Cortex of kidney (tissue), 1 donor: ENCODE data around the gene ZNF839.
A peak's percentile ranks its signal among the peaks of the same experiment; 100 is the strongest.
"Not testable (repeated sequence)": the region's sequence is repeated elsewhere in the genome, so short reads cannot be mapped to it uniquely, and the experiment has no call there.

Source experiments
- DNase-seq: peaks from one replicate; lab custom pipeline; 2025; lab: John Stamatoyannopoulos, UW

The ZNF839 gene

DNA sequence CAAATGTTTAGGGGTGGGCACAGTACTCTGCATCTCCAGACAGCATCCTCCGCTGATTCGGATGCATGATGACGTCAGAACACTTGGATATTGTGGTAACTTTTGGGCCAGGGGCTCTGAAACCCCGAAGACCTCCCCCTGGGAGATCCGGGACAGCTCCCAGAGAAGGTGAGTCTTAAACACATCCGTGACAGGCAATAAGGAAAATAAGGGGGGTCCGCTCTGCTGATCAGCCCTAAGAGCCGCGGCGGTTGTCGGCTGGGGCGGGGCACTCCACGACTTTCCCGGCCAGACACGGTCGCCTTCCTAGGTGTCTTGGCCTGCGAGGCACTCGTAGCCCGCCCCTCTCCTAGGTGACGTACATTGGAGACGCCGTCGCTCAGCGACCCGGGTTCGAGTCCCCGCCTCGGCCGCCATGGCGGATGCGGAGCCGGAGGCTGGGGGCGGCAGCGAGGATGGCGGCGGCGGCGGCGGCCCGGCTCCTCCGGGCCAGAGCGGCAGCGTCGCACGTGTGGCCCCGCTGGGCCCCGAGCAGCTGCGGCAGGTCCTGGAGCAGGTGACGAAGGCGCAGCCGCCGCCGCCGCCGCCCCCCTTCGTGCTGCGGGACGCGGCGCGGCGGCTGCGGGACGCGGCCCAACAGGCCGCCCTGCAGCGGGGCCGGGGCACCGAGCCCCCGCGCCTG lies at the start of gene ZNF839:
Gene ZNF839, plus strand, starts transcription at position 396 of the 682 bp plus-strand sequence. Its CDS starts 20 bp downstream, at position 416.
- DNase-seq, result peak; percentile 61

DNA sequence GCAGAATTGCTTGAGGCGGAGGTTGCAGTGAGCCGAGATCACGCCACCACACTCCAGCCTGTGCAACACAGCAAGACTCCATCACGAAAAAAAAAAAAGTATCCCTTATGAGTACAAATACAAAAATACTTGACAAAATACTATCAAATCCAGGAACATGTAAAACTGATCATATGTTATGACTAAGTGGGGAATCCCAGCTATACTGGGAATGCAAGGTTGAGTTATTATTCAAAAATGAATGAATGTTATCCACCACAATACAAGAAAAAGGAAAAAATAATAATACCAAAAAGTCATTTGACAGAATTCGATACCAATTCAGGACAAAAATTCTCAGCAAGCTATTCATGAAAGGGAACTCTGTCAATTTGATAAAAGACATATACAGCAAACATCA lies 47.2 kb upstream of the ZNF839 start:
- no peak for DNase-seq

DNA sequence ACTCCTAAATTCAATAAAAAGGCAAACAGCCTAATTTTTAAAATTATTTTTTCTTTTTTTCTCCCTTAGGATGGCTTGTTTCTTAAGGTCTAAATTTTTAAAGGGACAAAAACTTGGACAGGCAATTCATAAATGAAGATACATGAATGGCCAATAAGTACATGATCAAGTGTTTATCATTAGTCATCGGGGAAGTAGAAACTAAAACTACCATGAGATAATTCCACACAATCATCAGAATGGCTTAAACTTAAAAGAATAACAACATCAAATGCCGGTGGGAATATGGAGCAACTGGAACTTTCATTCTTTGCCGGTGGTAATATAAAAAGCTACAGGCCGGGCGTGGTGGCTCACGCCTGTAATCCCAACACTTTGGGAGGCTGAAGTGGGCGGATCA lies 43.7 kb upstream of the ZNF839 start:
- DNase-seq, result no peak

DNA sequence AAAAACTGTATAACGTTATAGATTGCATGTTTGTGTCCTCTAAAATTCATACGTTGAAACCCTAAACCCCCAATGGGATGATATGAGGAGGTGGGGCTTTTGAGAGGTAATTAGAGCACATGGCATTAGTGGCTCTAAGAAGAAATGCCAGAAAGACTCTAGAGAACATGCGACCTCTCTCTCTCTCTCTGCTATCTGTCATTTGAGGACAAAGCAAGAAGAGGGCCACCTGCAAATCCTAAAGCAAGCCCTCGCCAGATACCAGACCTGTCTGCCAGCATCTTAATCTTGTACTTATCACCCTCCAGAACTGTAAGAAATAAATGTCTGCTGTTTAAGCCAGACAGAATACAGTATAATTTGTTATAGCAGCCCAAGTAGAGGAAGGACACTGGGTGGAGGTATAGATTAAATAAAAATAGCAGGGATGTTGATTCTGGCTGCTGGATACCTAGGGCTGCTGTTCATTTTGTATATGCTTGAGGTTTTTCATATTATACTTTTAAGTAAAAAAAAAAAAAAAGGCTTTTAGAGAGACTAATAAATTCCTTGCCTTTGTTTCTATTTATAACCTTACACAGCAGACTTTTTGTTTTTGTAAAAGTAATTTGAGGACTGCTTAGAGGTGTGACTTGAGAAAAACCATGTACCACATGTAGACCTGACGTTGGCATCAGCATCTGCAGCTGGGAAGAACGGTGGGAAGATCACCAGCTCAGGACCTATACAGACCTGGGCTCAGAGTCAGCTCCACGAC lies 41.5 kb upstream of the ZNF839 start:
- no peak for DNase-seq

DNA sequence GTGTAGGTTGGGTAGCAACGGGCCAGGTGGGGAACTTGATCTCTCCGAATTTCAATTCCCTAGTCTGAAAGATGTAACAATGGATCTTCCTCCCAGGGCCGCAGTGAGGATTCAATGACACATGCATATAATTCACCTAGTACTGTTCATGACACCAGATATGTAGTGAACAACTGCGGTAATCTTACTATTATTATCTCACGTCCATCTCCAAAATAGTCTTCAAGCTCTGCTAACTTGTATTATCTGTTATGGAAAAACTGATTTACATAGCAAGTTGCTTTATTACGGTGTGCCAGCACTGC lies 41.0 kb upstream of the ZNF839 start:
- no peak for DNase-seq

DNA sequence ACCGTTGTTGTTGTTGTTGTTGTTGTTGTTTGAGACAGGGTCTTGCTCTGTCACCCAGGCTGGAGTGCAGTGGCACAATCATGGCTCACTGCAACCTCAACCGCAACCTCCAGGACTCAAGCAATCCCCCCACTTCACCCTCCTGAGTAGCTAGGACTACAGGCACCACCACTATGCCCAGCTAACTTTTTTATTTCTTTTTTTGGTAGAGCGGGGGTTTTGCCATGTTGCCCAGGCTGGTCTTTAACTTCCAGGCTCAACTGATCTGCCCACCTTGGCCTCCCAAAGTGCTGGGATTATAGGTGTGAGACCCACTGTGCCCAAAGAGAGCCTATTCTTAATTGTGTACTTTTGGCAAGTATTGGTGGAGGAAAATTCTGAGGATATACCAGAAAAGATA lies 40.3 kb upstream of the ZNF839 start:
- DNase-seq, result no peak

DNA sequence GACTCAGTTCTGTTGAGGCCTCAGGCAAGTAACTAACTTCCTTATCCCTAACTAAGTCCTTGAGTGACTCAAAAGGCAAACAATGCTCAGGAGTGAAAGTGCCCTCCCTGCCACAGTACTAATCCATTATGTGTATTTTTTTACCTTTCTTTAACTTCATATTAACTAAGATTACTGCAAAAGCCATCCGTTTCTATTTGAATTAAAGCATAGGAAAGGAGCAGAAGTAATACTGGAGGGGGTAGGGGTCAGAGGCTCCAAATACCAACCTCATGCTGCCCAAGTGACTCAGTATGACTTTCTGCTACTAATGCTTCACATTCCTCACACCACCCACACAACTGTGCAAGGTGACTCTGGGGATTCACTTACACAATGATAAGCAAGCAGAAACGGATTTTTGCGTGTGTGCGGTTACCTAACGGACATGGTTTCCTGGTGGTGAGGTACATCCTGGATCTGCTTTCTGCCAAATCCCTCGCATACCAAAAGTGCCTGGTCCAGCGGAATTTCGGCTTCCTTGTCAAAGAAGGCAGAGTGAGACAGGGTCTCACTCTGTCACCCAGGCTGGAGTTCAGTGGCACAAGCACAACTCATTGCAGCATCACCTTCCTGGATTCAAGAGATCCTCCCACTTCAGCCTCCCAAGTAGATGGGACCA lies 39.7 kb upstream of the ZNF839 start:
- no peak for DNase-seq

DNA sequence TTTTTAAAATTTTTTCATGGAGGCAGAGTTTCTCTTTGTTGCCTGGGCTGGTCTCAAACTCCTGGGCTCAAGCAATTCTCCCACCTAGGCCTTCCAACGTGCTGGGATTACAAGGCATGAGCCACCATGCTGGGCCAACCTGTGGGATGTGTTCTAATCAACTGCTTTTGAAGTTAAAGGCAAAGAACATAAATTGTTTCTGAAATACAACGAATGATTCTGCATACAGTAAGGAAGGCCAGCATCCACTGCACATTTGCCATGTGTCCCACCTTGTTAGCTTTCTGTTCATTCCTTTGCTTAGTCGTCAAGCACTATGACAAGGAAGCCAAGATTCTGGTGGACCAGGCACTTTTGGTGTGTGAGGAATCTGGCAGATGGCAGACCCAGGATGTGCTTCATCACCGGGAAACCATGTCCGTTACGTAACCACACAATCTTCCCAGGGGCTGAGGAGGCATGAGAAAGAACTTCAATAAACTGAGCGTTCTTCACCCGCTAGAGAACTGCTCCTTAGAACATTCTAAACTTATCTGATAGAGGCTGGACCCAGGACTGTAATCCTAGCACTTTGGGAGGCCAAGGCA lies 39.1 kb upstream of the ZNF839 start:
- no peak for DNase-seq

DNA sequence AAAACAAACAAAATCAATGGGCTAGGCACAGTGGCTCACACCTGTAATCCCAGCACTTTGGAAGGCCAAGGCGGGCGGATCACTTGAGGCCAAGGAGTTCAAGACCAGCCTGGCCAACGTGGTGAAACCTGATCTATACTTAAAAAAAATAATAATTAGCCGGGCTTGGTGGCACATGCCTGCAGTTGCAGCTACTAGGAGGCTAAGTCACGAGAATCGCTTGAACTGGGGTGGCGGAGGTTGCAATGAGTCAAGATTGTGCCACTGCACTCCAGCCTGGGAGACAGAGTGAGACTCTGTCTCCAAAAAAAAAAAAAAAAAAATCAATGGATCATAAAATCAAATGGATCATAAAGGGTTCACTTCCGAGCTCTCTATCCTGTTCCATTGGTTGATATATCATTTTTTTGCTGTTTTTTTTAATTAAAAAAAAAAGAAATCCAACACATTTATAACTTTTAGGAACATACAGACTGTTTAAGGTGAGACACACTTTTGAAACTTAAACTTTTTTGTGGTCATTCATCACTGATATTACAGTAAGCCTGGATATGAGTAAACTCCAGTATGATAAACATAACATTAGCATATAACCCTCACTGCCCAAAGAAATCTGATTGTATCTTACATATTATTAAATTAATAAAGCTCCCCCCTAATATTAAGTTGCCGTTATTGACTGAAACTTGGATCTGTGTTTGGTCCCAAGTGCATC lies 36.6 kb upstream of the ZNF839 start:
- DNase-seq, result no peak

DNA sequence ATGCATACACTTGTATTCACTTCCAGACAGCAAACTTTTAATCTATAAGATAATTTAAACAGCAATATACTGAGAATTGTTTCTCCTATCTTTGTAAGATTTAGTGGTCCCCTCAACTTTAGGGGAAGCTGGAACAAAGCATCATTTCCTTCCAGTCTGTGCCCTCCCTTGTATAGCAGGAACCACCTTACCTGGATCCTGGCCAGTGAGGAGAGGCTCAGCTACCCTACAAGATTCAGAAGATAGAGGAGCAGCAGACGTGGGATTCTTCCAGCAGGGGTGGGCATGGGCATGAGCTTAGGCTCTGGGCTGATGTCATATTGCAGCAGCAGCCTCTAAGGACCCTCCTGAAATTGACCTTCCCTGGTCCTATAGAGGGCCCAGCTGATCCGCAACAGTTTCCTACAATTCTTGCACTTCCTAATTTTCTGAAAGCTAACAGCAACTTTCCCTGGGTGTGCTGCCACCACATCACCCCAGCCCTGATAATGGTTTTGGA lies 35.9 kb upstream of the ZNF839 start:
- DNase-seq, result no peak

DNA sequence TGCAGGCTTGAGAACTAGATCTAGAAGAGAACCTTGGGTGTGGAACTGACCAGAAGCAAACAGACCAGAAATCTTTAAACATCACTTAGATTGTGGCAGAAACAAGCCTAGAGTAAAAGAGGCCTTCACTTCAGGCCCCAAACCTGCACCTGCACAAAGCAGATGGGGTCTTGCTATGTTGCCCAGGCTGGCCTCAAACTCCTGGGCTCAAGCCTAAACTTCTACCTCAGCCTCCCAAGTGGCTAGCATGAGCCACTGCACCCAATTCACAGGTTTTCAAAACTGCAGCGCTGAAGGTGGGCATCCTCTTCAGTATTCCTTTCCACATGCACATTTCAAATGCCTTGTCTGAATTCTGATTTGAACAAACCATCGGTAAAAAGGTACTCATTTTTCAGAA lies 34.4 kb upstream of the ZNF839 start:
- no peak for DNase-seq

DNA sequence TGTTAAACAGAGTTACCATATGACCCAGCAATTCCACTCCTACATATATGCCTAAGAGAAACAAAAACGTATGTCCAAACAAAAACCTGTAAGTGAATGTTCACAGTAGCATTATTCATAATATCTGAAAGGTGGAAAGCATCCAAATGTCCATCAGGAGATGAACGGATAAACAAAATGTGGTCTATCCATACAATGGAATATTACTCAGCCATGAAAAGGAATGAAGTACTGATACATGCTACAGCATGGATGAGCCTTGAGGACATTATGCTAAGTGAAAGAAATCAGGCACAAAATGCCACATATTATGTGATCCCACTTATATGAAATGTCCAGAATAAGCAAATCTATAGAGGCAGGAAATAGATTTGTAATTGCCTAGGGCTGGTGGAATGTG lies 31.4 kb upstream of the ZNF839 start:
- DNase-seq, result no peak

DNA sequence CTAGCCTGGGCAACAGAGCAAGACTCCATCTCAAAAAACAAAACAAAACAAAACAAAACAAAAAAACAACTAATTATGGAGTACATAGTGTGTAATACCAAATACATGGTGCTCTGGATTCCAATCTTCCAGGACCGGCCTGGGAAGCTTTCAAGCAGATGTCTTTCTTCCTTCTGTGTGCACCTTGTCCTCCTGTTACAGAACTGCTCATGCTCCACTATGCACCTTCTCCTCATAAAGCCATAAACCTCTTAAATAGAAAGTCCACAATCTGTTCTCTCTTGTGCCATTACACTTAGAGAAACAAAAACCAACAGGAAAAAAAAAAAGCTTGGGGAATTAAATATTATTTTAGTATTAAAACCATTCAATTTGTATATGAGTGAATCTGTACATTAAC lies 27.1 kb upstream of the ZNF839 start:
- no peak for DNase-seq

DNA sequence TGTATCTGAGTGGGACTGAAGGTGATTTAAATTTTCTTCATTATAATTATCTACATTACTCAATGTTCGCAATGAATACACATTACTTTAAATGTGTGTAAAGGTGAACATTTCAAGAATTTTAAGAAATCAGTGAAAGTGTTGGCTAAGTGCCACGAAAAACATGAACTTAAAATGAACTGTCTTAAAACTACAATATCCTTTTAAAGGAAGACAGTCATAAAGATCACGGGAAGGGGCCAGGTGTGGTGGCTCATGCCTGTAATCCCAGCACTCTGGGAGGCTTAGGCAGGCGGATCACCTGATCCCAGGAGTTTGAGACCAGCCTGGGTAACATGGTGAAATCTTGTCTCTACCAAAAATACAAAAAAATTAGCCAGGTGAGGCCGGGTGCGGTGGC lies 25.8 kb upstream of the ZNF839 start:
- no peak for DNase-seq

DNA sequence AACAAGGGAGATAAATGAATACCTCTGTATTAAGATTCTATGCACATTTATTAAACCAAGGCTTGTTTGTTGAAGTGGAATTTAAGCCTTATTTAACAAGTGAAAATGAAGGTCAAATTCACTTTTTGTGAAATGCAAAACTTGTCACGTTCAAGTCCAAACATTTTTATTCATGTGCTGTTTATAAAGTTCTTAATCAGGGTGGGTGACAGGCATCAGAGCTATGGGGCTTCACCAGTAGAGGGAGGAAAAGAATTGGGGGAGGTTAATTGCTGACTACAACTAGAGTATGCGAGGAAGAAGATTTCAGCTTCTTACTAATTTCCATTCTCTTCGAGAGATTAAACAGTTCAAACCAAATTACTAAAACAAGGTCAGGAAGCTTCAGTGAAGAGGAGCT lies 24.3 kb upstream of the ZNF839 start:
- no peak for DNase-seq

DNA sequence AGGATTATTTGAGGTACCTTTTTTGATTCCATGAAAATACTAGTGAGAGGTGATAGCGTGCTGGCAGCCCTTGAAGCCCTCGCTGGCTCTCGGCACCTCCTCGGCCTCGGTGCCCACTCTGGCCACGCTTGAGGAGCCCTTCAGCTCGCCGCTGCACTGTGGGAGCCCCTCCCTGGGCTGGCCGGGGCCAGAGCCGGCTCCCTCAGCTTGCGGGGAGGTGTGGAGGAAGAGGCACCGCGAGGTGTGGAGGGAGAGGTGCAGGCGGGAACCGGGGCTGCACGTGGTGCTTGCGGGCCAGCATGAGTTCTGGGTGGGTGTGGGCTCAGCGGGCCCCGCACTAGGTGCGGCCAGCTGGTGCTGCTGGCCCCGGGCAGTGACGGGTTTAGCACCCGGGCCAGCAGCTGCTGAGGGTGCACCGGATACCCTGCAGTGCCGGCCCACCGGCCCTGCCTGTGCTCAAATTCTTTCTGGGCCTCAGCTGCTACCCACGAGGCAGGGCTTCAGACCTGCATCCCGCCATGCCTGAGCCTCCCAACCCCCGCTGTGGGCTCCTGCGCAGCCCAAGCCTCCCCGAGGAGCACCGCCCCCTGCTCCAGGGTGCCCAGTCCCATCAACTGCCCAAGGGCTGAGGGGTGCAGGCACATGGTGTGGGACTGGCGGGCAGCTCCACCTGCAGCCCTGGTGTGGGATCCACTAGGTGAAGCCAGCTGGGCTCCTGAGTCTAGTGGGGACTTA lies 21.9 kb upstream of the ZNF839 start:
- DNase-seq, result no peak

DNA sequence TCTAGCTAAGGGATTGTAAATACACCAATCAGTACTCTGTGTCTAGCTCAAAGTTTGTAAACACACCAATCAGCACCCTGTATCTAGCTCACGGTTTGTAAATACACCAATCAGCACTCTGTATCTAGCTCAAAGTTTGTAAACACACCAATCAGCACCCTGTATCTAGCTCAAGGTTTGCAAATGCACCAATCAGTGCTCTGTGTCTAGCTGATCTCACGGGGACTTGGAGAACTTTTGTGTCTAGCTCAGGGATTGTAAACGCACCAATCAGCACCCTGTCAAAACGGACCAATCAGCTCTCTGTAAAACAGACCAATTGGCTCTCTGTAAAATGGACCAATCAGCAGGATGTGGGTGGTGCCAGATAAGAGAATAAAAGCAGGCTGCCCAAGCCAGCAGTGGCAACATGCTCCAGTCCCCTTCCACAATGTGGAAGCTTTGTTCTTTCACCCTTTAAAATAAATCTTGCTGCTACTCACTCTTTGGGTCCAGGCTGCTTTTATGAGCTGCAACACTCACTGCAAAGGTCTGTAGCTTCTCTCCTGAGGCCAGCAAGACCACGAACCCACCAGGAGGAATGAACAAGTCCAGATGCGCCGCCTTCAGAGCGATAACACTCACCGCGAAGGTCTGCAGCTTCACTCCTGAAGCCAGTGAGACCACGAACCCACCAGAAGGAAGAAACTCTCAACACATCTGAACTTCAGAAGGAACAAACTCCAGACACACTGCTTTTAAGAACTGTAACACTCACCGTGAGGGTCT lies 21.1 kb upstream of the ZNF839 start:
- DNase-seq, result not testable (repeated sequence)

DNA sequence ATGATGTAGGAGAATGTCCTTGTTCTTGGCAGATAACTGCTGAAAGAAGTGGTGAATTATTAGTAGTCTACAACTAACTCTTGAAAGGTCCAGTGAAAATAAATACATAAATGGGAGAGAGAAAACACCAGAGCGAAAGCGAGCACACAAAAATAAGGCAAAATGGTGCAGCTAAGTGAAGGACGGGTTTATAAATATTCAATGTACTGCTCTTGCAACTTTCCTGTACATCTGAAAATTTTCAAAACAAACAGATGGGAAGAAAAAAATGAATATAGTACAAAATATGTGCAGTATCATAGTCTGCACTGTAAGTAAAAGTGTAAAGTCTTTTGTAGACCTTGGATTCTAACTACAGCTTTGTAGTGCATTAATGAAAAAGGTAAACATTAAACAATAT lies 15.9 kb upstream of the ZNF839 start:
- no peak for DNase-seq

DNA sequence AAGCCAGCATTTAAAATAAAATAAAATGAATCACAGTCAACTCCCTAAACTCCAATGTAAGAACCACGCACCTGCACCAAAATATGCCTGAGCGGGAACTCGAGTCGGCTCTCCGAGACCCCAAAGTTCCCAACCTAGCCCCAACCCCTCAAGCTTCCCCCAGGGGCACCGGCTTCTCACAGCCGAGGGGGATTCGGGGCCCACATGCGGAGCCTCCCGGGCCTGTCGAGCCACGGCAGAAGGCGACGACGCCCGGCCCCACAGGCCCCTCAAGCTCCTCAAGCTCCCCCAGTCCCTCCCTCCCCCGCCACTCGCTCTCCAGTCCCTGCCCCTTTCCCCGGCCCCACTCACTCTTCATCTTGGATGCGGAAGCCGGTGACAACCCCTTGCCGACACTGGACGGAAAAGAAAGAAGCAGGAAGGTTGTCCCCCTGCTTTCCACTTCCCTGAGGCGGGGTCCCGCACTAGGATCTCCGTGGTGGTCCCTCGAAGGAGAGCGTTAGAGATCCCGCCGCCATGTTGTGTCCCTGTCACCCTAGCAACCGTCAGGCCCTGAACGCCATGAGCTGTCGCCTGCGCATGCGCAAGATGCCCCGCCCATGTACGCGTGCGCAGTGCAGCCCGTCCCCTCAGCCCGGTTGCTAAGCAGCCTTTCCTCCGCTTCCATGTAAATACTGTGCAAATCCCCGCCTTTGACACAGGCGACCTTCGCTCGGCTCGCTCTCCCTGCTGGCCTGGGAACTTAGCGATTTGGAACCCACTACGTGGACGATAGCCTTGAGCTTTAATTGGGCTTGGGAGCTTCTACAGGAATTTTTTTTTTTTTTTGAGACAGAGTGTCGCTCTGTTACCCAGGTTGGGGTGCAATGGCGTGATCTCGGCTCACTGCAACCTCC lies 14.7 kb upstream of the ZNF839 start, which contains the start of gene MOK:
Gene MOK, minus strand, starts transcription at position 554 of the 896 bp plus-strand sequence. Its CDS starts 196 bp downstream, at position 358.
- peak; percentile 42 for DNase-seq
